GM21786 (cell line): ENCODE measurements around the gene LEF1.

Experiments
- ATAC-seq: cut with Tn5 transposase; IDR thresholded peaks from one replicate; pipeline ENCODE4 v1.9.1; 2021; ENCODE audit not compliant: unreplicated experiment

LEF1 gene

DNA sequence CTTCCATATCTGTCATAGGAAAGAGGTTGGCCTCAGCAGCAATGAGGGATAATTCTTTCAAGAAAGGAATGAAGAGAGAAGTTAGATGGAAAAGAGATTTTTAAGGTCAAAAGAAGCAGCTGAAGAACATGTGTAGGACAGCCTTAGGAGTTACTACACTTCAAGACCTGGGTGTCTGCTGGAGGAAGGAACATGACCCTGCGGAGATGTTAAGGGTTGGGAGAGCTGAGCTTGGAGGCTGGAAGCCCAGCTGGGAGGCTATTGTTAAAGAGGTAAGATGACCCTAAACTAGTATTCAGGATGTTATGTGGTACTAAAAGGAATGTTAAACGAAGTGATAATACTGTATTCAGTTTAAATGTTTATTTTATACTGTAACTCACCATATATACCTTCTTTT lies 164.1 kb downstream of the LEF1 start:
- no peak for ATAC-seq

DNA sequence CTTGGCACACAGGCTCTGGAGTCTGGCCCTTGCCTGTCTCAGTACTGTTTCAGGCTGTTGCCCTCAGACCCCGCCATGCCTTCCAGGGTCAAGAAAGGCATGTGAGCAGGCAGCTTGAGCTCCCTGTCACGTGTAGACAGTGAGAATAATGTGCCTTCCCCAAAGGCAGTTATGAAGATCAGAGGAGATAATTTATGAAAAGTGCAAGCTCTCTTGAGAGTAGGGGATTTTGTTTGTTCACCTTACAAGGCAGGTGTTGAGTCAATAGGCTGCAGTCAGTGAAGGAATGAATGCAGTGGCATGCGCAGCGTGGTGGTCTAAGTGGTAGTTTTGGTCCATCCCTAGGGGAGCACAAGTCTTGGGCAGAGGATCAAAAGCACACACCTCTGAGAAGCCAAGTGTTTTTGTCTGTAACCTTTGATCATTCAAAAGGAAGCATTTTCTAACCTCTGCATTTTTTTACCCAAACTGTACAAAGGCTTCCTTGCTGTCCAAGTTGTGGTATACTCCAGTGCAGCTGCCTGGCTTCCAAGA lies 164.7 kb downstream of the LEF1 start:
- peak; percentile 66 for ATAC-seq

DNA sequence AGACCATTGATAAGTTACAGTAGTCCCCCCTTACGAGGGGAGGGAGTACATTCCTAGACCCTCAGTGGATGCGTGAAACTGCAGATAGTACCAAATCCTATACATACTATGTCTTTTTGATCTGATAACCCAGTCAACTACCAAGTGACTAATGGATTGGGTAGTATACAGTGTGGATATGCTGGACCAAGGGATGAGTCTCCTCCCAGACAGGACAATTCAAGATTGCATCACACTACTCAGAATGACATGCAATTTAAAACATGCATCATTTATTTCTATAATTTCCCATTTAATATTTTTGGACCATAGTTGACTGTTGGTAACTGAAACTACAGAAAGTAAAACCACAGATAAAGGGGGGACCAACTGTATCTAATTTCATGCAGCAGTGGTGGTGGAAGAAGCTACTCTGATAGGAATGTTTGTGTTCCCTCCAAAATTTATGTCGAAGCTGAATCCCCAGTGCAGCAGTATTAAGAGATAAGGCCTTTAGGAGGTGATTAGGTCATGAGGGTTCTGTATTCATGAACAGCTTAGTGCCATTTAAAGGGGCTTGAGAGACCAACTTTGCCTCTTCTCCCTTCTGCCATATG lies 167.1 kb downstream of the LEF1 start:
- no peak for ATAC-seq

DNA sequence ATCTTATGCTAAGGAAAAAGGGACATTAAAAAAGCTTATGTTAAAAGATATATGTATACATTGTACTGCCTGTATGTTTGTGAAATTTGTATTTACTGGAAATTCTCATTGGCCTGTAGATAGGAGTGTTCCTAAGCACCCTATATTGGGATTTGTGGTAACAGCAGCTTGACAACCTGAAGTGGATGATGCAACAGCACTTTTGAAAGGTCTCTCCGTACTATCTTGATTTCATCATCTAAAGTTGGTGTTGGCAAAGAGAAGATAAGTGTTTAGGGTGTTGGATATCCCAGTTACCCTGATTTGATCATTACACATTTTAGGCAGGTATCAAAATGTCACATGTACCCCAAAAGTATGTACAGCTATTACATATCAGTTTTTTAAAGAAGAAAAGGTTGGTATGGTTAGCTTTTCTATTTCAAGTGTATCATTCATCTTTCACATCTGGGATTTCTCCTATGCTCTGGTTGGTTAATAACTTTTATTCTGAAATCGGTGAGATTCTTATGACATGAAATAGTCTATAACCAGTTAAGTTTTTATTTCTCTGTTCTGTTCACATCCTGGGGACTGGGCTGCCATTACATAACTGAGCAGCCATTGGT lies 168.7 kb downstream of the LEF1 start:
- no peak for ATAC-seq

DNA sequence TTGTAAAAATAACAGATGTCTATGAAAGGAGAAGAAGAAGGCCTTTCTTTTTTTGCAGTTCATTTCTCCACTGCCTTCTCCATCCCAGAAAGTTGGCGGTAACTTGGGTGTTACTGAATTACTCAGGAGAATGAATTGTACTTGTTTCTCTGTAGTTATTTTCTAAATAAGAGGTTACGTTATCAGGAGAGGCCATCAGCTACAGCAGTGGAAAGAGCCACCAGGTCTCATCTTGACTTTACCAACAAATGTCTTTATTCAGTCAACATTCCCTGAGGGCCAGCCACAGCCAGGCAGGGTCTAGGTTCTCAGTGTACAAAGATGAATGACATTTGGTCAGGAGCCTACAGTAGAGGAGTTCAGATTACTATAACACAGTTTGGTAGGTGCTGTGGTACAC lies 170.9 kb downstream of the LEF1 start:
- ATAC-seq: no peak
